Measurements from ENCODE around the gene MSI2.

GRCh38 chr17:57678393-57678792 lies 422.1 kb downstream of the MSI2 start:
- TF ChIP-seq POLR2A (IDR thresholded peaks at IDR 0.05), result no peak
- no peak for TF ChIP-seq CTCF (IDR thresholded peaks at IDR 0.05)

All from right lobe of liver (tissue), 4 donors.